ENCODE data around the gene TUFT1. TPM values are rescaled to one million over a fixed set of nuclear protein-coding genes. Genes with fewer than 3 reads are reported as not detected.

TUFT1 gene
- total RNA-seq, 1 donor from 2014 or later, result 17.3 TPM

- H3K4me3 Mint-ChIP-seq, result no peak overlapping the region
- TF ChIP-seq CTCF (IDR thresholded peaks at IDR 0.05; ENCODE audit: unreplicated experiment), result no peak
- no peaks in the 10 kb centered on the region for H3K4me1 Mint-ChIP-seq
- no peaks in the 10 kb centered on the region for H3K36me3 Mint-ChIP-seq
- DNase-seq (ENCODE audit: low spot score in 2 of 2, unreplicated experiment in 2 of 2), result no peak
- no peaks in the 10 kb centered on the region for H3K9me3 Mint-ChIP-seq
- no peak overlapping the region for H3K27ac Mint-ChIP-seq
- peaks cover 4% of the 10 kb centered on the region for H3K27me3 Mint-ChIP-seq (ENCODE audit: low read depth)
Measured at GRCh38 chr1:151502859-151503780, 37.0 kb upstream of the TUFT1 start.

DNA sequence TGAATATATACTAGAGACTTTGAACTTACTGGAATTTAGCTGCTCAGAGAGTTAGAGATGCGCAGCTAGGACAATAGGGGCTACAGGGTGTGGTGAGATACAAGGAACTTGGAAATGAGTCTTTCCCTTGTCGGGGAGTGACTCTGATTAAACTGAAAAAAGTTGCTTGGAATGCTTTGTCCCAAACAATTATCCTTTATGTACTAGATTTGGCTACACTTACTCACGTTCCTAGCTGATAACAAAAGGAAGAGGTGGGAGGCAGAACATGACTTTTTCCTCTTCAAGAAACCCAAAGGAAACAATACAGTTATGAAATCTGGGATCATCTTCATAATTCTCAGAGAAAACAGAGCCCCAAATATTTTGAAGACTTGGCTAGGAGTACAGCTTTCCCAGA, 35.9 kb upstream of the TUFT1 start:
- H3K27me3 Mint-ChIP-seq (ENCODE audit: low read depth), result peaks cover 4% of the 10 kb centered on the region
- no peak for DNase-seq (ENCODE audit: low spot score in 2 of 2, unreplicated experiment in 2 of 2)

DNA sequence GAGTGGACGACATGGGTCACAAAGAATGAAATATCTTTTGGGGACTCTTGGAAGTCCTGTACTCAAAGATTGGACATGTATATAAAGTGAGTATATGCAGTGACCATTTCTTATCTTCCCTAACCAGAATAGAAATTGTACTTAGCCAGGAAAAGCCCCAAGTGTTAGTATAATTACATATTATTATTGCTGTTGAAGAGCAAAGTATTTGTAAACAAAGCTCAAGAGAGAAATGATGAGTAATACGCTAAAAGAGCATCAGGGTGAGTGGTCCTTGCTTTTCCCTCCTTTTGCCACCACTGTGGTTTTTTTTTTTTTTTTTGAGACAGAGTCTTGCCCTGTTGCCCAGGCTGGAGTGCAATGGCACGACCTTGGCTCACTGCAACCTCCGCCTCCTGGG, 35.4 kb upstream of the TUFT1 start:
- no peak for TF ChIP-seq CTCF (IDR thresholded peaks at IDR 0.05; ENCODE audit: unreplicated experiment)
- DNase-seq (ENCODE audit: low spot score in 2 of 2, unreplicated experiment in 2 of 2), result no peak
- H3K4me1 Mint-ChIP-seq, result no peaks in the 10 kb centered on the region
- peaks cover 4% of the 10 kb centered on the region for H3K27me3 Mint-ChIP-seq (ENCODE audit: low read depth)
- H3K9me3 Mint-ChIP-seq, result no peaks in the 10 kb centered on the region
- no peak overlapping the region for H3K4me3 Mint-ChIP-seq
- H3K36me3 Mint-ChIP-seq, result no peaks in the 10 kb centered on the region
- H3K27ac Mint-ChIP-seq, result no peak overlapping the region

More for the DNA sequence above, 35.9 kb upstream of the TUFT1 start:
- H3K4me3 Mint-ChIP-seq, result no peak overlapping the region
- no peaks in the 10 kb centered on the region for H3K4me1 Mint-ChIP-seq
- H3K36me3 Mint-ChIP-seq, result no peaks in the 10 kb centered on the region
- H3K27ac Mint-ChIP-seq, result no peak overlapping the region
- TF ChIP-seq CTCF (IDR thresholded peaks at IDR 0.05; ENCODE audit: unreplicated experiment), result no peak
- no peaks in the 10 kb centered on the region for H3K9me3 Mint-ChIP-seq

DNA sequence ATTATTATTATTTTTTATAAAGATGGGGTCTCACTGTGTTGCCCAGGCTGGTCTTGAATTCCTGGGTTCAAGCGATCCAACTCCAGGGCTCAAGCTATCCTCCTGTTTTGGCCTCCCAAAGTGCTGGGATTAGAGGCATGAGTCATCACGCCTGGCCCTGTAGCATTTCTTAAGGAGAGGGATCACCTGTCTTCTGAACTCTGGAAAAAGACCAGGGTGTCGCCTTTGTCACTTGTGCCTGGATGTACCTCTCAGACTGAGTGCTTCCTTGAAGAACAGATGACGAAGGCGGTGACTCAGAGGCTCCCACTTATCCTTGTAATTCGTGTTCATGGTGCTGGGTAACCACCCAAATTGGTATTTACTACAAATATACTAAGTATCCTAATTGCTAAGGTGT, 31.3 kb upstream of the TUFT1 start:
- H3K27me3 Mint-ChIP-seq (ENCODE audit: low read depth), result peaks cover 20% of the 10 kb centered on the region
- H3K36me3 Mint-ChIP-seq, result no peaks in the 10 kb centered on the region
- no peak overlapping the region for H3K27ac Mint-ChIP-seq
- no peaks in the 10 kb centered on the region for H3K9me3 Mint-ChIP-seq
- no peak for DNase-seq (ENCODE audit: low spot score in 2 of 2, unreplicated experiment in 2 of 2)
- peaks cover 26% of the 10 kb centered on the region for H3K4me1 Mint-ChIP-seq
- no peak for TF ChIP-seq CTCF (IDR thresholded peaks at IDR 0.05; ENCODE audit: unreplicated experiment)
- no peak overlapping the region for H3K4me3 Mint-ChIP-seq

DNA sequence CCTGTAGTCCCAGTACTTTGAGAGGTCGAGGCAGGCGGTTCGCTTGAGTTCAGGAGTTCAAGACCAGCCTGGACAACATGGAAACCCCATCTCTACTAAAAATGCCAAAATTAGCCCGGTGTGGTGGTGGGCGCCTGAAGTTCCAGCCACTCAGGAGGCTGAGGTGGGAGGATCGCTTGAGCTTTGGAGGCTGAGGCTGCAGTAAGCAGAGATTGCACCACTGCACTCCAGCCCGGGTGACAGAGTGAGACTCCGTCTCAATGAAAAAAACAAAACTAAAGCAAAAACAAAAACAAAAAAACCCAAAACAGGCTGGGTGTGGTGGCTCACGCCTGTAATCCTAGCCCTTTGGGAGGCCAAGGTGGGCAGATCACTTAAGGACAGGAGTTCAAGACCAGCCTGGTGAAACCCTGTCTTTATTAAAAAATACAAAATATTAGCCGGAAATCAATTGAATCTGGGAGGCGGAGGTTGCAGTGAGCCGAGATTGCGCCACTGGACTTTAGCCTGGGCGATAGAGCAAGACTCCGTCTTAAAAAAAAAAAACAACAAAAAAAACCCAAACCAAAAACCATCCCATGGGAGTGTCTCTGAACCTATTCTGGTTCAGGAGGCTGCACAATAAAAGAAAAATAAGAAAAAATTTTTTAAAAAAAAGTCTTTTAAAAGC, 30.6 kb upstream of the TUFT1 start:
- TF ChIP-seq CTCF (IDR thresholded peaks at IDR 0.05; ENCODE audit: unreplicated experiment), result no peak
- Mint-ChIP-seq H3K36me3 (no peaks in the 10 kb centered on the region), H3K9me3 (no peaks in the 10 kb centered on the region), H3K4me3 (no peak overlapping the region), H3K27me3 (ENCODE audit: low read depth) (peaks cover 20% of the 10 kb centered on the region), H3K4me1 (peaks cover 32% of the 10 kb centered on the region), H3K27ac (no peak overlapping the region)
- DNase-seq (ENCODE audit: low spot score in 2 of 2, unreplicated experiment in 2 of 2), result no peak
